A549 (cell line): ENCODE data around the gene WIF1. TPM values are rescaled to one million over a fixed set of nuclear protein-coding genes. Genes with fewer than 3 reads are reported as not detected.

Experiments
- ATAC-seq, 2 experiments: fragments of 200-7000 bp in 1 of 2; fragments of >200 bp in 1 of 2; cut with Nextera tagmentation in 1 of 2; cut with Tn5 transposase in 1 of 2; 3 replicates each; pipeline versions ENCODE4 v1.8.0 to v1.9.1; 2018 to 2020; ENCODE audit warnings: mild to moderate bottlenecking in 1 of 2, moderate library complexity in 1 of 2
- CTCF ChIA-PET: fragments of 300-600 bp; sonication (Branson Sonifier 250); formaldehyde crosslinking; extraction: SDS; loops from one replicate; lab custom pipeline; 2021; ENCODE audit warnings: antibody characterized with exemption, inconsistent platforms; lab: Yijun Ruan, JAX
- POLR2A ChIA-PET: fragments of 350-600 bp; formaldehyde crosslinking; extraction: SDS; loops from one replicate; lab custom pipeline; 2021; ENCODE audit warnings: antibody characterized with exemption, inconsistent platforms; lab: Yijun Ruan, JAX
- DNase-seq, 2 experiments: peaks; one replicate each; pipeline versions ENCODE4 v3.0.0 to v3.0.0-alpha.2; 2011 to 2016; ENCODE audit warnings: low read depth in 1 of 2, low spot score in 1 of 2
- FAIRE-seq: peaks from 2 replicates; lab custom pipeline; 2011; peaks lifted over from hg19 to GRCh38; lab: Jason Lieb, UNC
- H3K27ac ChIP-seq, 2 experiments: fragments of >200 bp; sonication (Bioruptor Twin); formaldehyde crosslinking; 3 replicates each; pipeline ENCODE4 v1.5.1; 2016 to 2017
- H3K4me1 ChIP-seq: fragments of >200 bp; sonication (Bioruptor Twin); formaldehyde crosslinking; 3 replicates; pipeline ENCODE4 v1.6.1; 2016
- H3K4me2 ChIP-seq: fragments of >200 bp; sonication (Bioruptor Twin); formaldehyde crosslinking; 3 replicates; pipeline ENCODE4 v1.6.1; 2016
- H3K4me3 ChIP-seq: fragments of >200 bp; sonication (Bioruptor Twin); formaldehyde crosslinking; 3 replicates; pipeline ENCODE4 v1.5.1; 2016
- H3K9me3 ChIP-seq: fragments of >200 bp; sonication (Bioruptor Twin); formaldehyde crosslinking; 3 replicates; pipeline ENCODE4 v1.6.1; 2016
- ATOH8 ChIP-seq: fragments of 250-450 bp; sonication (Bioruptor Pico); IDR thresholded peaks from 2 replicates; pipeline ENCODE4 v1.5.0; 2020; ENCODE audit warnings: low read depth, mild to moderate bottlenecking, moderate library complexity
- BCL3 ChIP-seq: fragments of >200 bp; sonication (Bioruptor Twin); formaldehyde crosslinking; IDR thresholded peaks from 3 replicates; pipeline ENCODE4 v1.6.1; 2016
- BHLHE40 ChIP-seq: IDR thresholded peaks from 2 replicates; pipeline ENCODE4 v1.6.1; 2012; ENCODE audit warnings: low read depth, low read length, inconsistent platforms
- CBX2 ChIP-seq: fragments of 200-600 bp; sonication (generic); IDR thresholded peaks from 2 replicates; pipeline ENCODE4 v1.6.1; 2016; ENCODE audit warnings: low read depth, mild to moderate bottlenecking, borderline replicate concordance
- CHD2 ChIP-seq: fragments of 150-350 bp; IDR thresholded peaks from 2 replicates; pipeline ENCODE4 v1.6.1; 2014; ENCODE audit warnings: low read length; ENCODE audit not compliant: partially characterized antibody
- EHMT2 ChIP-seq: fragments of 200-600 bp; sonication (generic); IDR thresholded peaks from 2 replicates; pipeline ENCODE4 v1.6.1; 2016; ENCODE audit warnings: antibody characterized with exemption, low read depth, mild to moderate bottlenecking, moderate library complexity
- EP300 ChIP-seq, 2 experiments: fragments of >200 bp; sonication (Bioruptor Twin); formaldehyde crosslinking; IDR thresholded peaks; 2 replicates in 1 of 2; 3 replicates in 1 of 2; pipeline ENCODE4 v1.6.1; 2016 to 2017
- ESRRA ChIP-seq: fragments of 150-350 bp; IDR thresholded peaks from 2 replicates; pipeline ENCODE4 v1.6.1; 2014; ENCODE audit warnings: mild to moderate bottlenecking, low read length, borderline replicate concordance
- FOXS1 ChIP-seq: fragments of 250-450 bp; sonication (Bioruptor Pico); IDR thresholded peaks from 2 replicates; pipeline ENCODE4 v1.5.0; 2020; ENCODE audit warnings: mild to moderate bottlenecking, moderate library complexity
- HES2 ChIP-seq: fragments of >200 bp; sonication (Bioruptor Twin); formaldehyde crosslinking; IDR thresholded peaks from 2 replicates; pipeline ENCODE4 v1.6.1; 2016
- HOXA7 ChIP-seq: fragments of 250-450 bp; sonication (Bioruptor Pico); IDR thresholded peaks from 2 replicates; pipeline ENCODE4 v1.5.0; 2020; ENCODE audit warnings: mild to moderate bottlenecking, moderate library complexity
- KDM1A ChIP-seq: fragments of 200-600 bp; sonication (generic); IDR thresholded peaks from 2 replicates; pipeline ENCODE4 v1.6.1; 2016; ENCODE audit warnings: low read depth, mild to moderate bottlenecking
- KDM5A ChIP-seq: fragments of 200-600 bp; sonication (generic); IDR thresholded peaks from 2 replicates; pipeline ENCODE4 v1.6.1; 2016; ENCODE audit warnings: antibody characterized with exemption, mild to moderate bottlenecking
- MAZ ChIP-seq: fragments of 150-350 bp; IDR thresholded peaks from 2 replicates; pipeline ENCODE4 v1.6.1; 2014; ENCODE audit warnings: antibody characterized with exemption, low read depth, low read length, borderline replicate concordance
- MYC ChIP-seq: IDR thresholded peaks from 2 replicates; pipeline ENCODE4 v1.6.1; 2012; ENCODE audit warnings: mild to moderate bottlenecking, inconsistent platforms, low read length, improper control_type of control experiment, borderline replicate concordance
- NPAS2 ChIP-seq: fragments of 250-450 bp; sonication (Bioruptor Pico); IDR thresholded peaks from 2 replicates; pipeline ENCODE4 v1.8.0; 2022; ENCODE audit warnings: mild to moderate bottlenecking, moderate library complexity, borderline replicate concordance
- PHF8 ChIP-seq: fragments of 200-600 bp; sonication (generic); IDR thresholded peaks from 2 replicates; pipeline ENCODE4 v1.6.1; 2016; ENCODE audit warnings: low read depth, mild to moderate bottlenecking, antibody characterized with exemption, moderate library complexity, borderline replicate concordance
- POLR2AphosphoS2 ChIP-seq: conservative IDR thresholded peaks from 2 replicates; pipeline ENCODE4 v1.6.1; 2012; ENCODE audit warnings: low read length, improper control_type of control experiment, inconsistent platforms
- RAD21 ChIP-seq, 2 experiments: fragments of >200 bp in 1 of 2; sonication (Bioruptor Twin) in 1 of 2; formaldehyde crosslinking in 1 of 2; IDR thresholded peaks in 1 of 2; conservative IDR thresholded peaks in 1 of 2; 2 replicates in 1 of 2; 3 replicates in 1 of 2; pipeline ENCODE4 v1.6.1; 2012 to 2018; ENCODE audit warnings: inconsistent platforms in 1 of 2
- RNF2 ChIP-seq: fragments of 200-600 bp; sonication (generic); IDR thresholded peaks from 2 replicates; pipeline ENCODE4 v1.6.1; 2016; ENCODE audit warnings: low read depth, mild to moderate bottlenecking, antibody characterized with exemption, moderate library complexity, borderline replicate concordance
- SMC3 ChIP-seq: fragments of >200 bp; sonication (Bioruptor Twin); formaldehyde crosslinking; IDR thresholded peaks from 3 replicates; pipeline ENCODE4 v1.6.1; 2018; ENCODE audit warnings: inconsistent platforms
- SREBF2 ChIP-seq: fragments of 450-650 bp; IDR thresholded peaks from 2 replicates; pipeline ENCODE4 v1.6.1; 2014; ENCODE audit warnings: mild to moderate bottlenecking, moderate library complexity
- TFCP2L1 ChIP-seq: fragments of 250-450 bp; sonication (Bioruptor Pico); IDR thresholded peaks from 2 replicates; pipeline ENCODE4 v1.5.0; 2021; ENCODE audit warnings: mild to moderate bottlenecking
- TP53 ChIP-seq: fragments of 250-450 bp; sonication (Bioruptor Pico); IDR thresholded peaks from 2 replicates; pipeline ENCODE4 v1.5.0; 2021; ENCODE audit warnings: mild to moderate bottlenecking, moderate library complexity
- USF2 ChIP-seq: fragments of 450-650 bp; IDR thresholded peaks from 2 replicates; pipeline ENCODE4 v1.6.1; 2014; ENCODE audit warnings: antibody characterized with exemption
- ZNF302 ChIP-seq: fragments of 250-450 bp; sonication (Bioruptor Pico); IDR thresholded peaks from 2 replicates; pipeline ENCODE4 v1.9.0; 2021; ENCODE audit warnings: inconsistent platforms, mild to moderate bottlenecking, moderate library complexity
- WGBS: methylation state at CpG from one replicate; pipeline ENCODE4 v1.1.6; 2017; ENCODE audit errors: missing lambda C conversion rate; 5-methylcytosine and 5-hydroxymethylcytosine counted together
- polyA plus RNA-seq, 4 experiments: library from polyadenylated mRNA; depleted of rRNA in 3 of 4; stranded (reverse); fragments of >200 nt; fragmentation: RNase III in 1 of 4; extraction: RNeasy Plus Mini Kit Qiagen cat#74134 plus additional on column Dnase treatment in 1 of 4; gene quantifications; 2 replicates in 3 of 4; 3 replicates in 1 of 4; pipeline ENCODE4 v1.2.3, GENCODE V29; 2011 to 2017

The WIF1 gene
- polyA plus RNA-seq, 2 of the 4 experiments (the other 2 are of a cell fraction): not detected

GRCh38 chr12:65055859-65056258 lies 65.2 kb downstream of the WIF1 start:
- TF ChIP-seq KDM1A (no peak), RAD21 (conservative IDR thresholded peaks at IDR 0.05 in 1 of 2, IDR thresholded peaks at IDR 0.05 in 1 of 2) (no peak), MYC (no peak), SREBF2 (no peak), EHMT2 (no peak), BCL3 (no peak), TFCP2L1 (CRISPR knock-in tag) (no peak), TP53 (CRISPR knock-in tag) (no peak), CBX2 (no peak), HOXA7 (no peak)
- TF ChIP-seq, all 56 proteins: peak for 0
- FAIRE-seq (no peak), DNase-seq (no peak), ATAC-seq (no peak)
- H3K4me1 ChIP-seq: no peaks in the 10 kb centered on the region
- H3K9me3 ChIP-seq: peaks cover 5% of the 10 kb centered on the region; the same call in 1 of the 3 replicates
- POLR2A ChIA-PET: no interaction called here
- no peak overlapping the region for H3K27ac ChIP-seq
- CTCF ChIA-PET: interaction anchor here (0.7 kb wide), 1 partner anchor 46 kb away, joined by 3 read pairs; no protein-coding TSS in a partner anchor
- no peak overlapping the region for H3K4me3 ChIP-seq
- H3K4me2 ChIP-seq: no peak overlapping the region
- 47% methylated on average over 4 of the region's 4 CpGs for WGBS

- TF ChIP-seq ESRRA (no peak), CHD2 (no peak), ATOH8 (CRISPR knock-in tag) (no peak), SMC3 (no peak), MAZ (no peak), KDM5A (no peak), PHF8 (no peak), NPAS2 (CRISPR knock-in tag) (no peak), CBX2 (no peak), EP300 (IDR thresholded peaks at IDR 0.05) (no peak), RNF2 (no peak), HES2 (no peak), USF2 (no peak), ZNF302 (CRISPR knock-in tag) (no peak), KDM1A (no peak), SREBF2 (no peak), POLR2AphosphoS2 (no peak), FOXS1 (no peak), BHLHE40 (no peak)
- TF ChIP-seq, all 56 proteins: peak for 0
- H3K9me3 ChIP-seq: no peaks in the 10 kb centered on the region
- ChIA-PET POLR2A (no interaction called here), CTCF (interaction anchor here (0.5 to 0.6 kb wide), 2 partner anchors 147 to 1229 kb away, joined by 3 to 6 read pairs; no protein-coding TSS in a partner anchor)
- H3K4me2 ChIP-seq: no peak overlapping the region
- no peak overlapping the region for H3K27ac ChIP-seq
- WGBS: 55% methylated on average over 9 of the region's 9 CpGs
- H3K4me3 ChIP-seq: no peak overlapping the region
- DNase-seq (no peak), ATAC-seq (no peak), FAIRE-seq (no peak)
- H3K4me1 ChIP-seq: no peaks in the 10 kb centered on the region
These were observed 69.9 kb downstream of the WIF1 start for GRCh38 chr12:65051218-65051617.
